ENCODE data around the gene SDSL. TPM values are rescaled to one million over a fixed set of nuclear protein-coding genes. Genes with fewer than 3 reads are reported as not detected.

The SDSL gene
- total RNA-seq, 1 experiment from 2014 or later, result 0.46 TPM

- no peak overlapping the region for H2BK12ac ChIP-seq (ENCODE audit: insufficient read length, low read depth, low read length)
- no peak overlapping the region for H2BK120ac ChIP-seq (ENCODE audit: low read depth, low read length, poor library complexity, severe bottlenecking)
- no peaks in the 10 kb centered on the region for H3K4me1 ChIP-seq (ENCODE audit: insufficient read depth, low read length)
- Mint-ChIP-seq H3K4me3 (no peak overlapping the region), H3K27ac (no peak overlapping the region), H3K9me3 (no peaks in the 10 kb centered on the region), H3K36me3 (ENCODE audit: insufficient read depth in 1 of 3, low read depth in 3 of 3) (no peaks in the 10 kb centered on the region), H3K4me1 (peaks cover 3 to 10% of the 10 kb centered on the region in 2 experiments), H3K27me3 (ENCODE audit: low read depth) (peaks cover 7% of the 10 kb centered on the region)
- H3K23me2 ChIP-seq (ENCODE audit: insufficient read length, low read depth, low read length, poor library complexity, severe bottlenecking), result no peaks in the 10 kb centered on the region
- no peak overlapping the region for H3K4me2 ChIP-seq (ENCODE audit: insufficient read depth, insufficient read length, low read length)
- no peak overlapping the region for H2BK5ac ChIP-seq (ENCODE audit: insufficient read length, low read length)
- H3K23ac ChIP-seq (ENCODE audit: insufficient read length, low read depth, low read length), result no peak overlapping the region
- H3K79me2 ChIP-seq (ENCODE audit: insufficient read depth, low read length), result no peaks in the 10 kb centered on the region
- no peak overlapping the region for H3K27ac ChIP-seq (ENCODE audit: insufficient read length, low read depth, low read length)
- no CpG with 5 or more reads among the region's 9 CpGs for WGBS (ENCODE audit: extremely low coverage, insufficient read length, low lambda C conversion rate)
- H4K91ac ChIP-seq (ENCODE audit: insufficient read length, low read depth, low read length), result no peak overlapping the region
- H3K27me3 ChIP-seq (ENCODE audit: insufficient read depth, low read length), result no peaks in the 10 kb centered on the region
- no peak overlapping the region for H3K56ac ChIP-seq (ENCODE audit: insufficient read length, low read depth, low read length)
- H2BK15ac ChIP-seq (ENCODE audit: low read depth, low read length), result no peak overlapping the region
- H3K9ac ChIP-seq (ENCODE audit: extremely low read depth, insufficient read length, low read length), result no peak overlapping the region
- H3K79me1 ChIP-seq (ENCODE audit: insufficient read depth, low read depth, low read length, poor library complexity, severe bottlenecking), result no peaks in the 10 kb centered on the region
- TF ChIP-seq CTCF (conservative IDR thresholded peaks at IDR 0.05), result no peak
- no peak overlapping the region for H4K8ac ChIP-seq (replicated peaks; ENCODE audit: insufficient read length, low read depth, low read length)
- H3T11ph ChIP-seq (ENCODE audit: low read length), result no peak overlapping the region
- H3K4ac ChIP-seq (ENCODE audit: low read depth, low read length), result no peak overlapping the region
- no peak overlapping the region for H2AK5ac ChIP-seq (ENCODE audit: insufficient read length, low read length)
- no peak for DNase-seq
- no peaks in the 10 kb centered on the region for H4K20me1 ChIP-seq (ENCODE audit: control insufficient read depth, insufficient read depth, insufficient read length)
- H3K18ac ChIP-seq (ENCODE audit: insufficient read length, low read depth, low read length), result no peak overlapping the region
- no peak overlapping the region for H2AFZ ChIP-seq (ENCODE audit: low read length)
- no peaks in the 10 kb centered on the region for H3K9me3 ChIP-seq (ENCODE audit: control insufficient read depth, low read depth, low read length)
- H2BK20ac ChIP-seq (ENCODE audit: low read depth, low read length, poor library complexity, severe bottlenecking), result no peak overlapping the region
- H3K14ac ChIP-seq (ENCODE audit: insufficient read depth, low read length), result no peak overlapping the region; the same call in 1 of the 2 replicates
- H4K5ac ChIP-seq (ENCODE audit: insufficient read length, low read depth, low read length), result no peak overlapping the region
Observed at GRCh38 chr12:113437729-113438100, 15.5 kb downstream of the SDSL start.
